EL (cell line): Measurements from ENCODE around the gene RFPL2.
"Not testable (repeated sequence)": the region's sequence is repeated elsewhere in the genome, so short reads cannot be mapped to it uniquely, and the experiment has no call there.

ENCODE experiments used
- DNase-seq: peaks from one replicate; pipeline ENCODE4 v3.0.0-alpha.2; 2016

The RFPL2 gene

GRCh38 chr22:32205974-32206773 is 1.3 kb upstream of the RFPL2 start:
- no peak for DNase-seq

- DNase-seq: no peak
Measured at GRCh38 chr22:32204040-32204855, 625 bp downstream of the RFPL2 start.

GRCh38 chr22:32203181-32204039 is 1.5 kb downstream of the RFPL2 start:
- DNase-seq: no peak

GRCh38 chr22:32202539-32203180 is 2.2 kb downstream of the RFPL2 start:
- DNase-seq: peak; percentile 36

- no peak for DNase-seq
Measured at GRCh38 chr22:32202161-32202538, 2.7 kb downstream of the RFPL2 start.

- no peak for DNase-seq
Measured at GRCh38 chr22:32200752-32201151, 4.1 kb downstream of the RFPL2 start.

GRCh38 chr22:32199961-32200360 is 4.9 kb downstream of the RFPL2 start:
- no peak for DNase-seq

GRCh38 chr22:32199341-32199740 is 5.5 kb downstream of the RFPL2 start:
- DNase-seq: no peak

- DNase-seq: not testable (repeated sequence)
Measured at GRCh38 chr22:32197553-32198226, 7.2 kb downstream of the RFPL2 start.

- not testable (repeated sequence) for DNase-seq
Measured at GRCh38 chr22:32195900-32196299, 9.0 kb downstream of the RFPL2 start.

- not testable (repeated sequence) for DNase-seq
Measured at GRCh38 chr22:32193346-32193745, 11.5 kb downstream of the RFPL2 start.

- not testable (repeated sequence) for DNase-seq
Measured at GRCh38 chr22:32191021-32191420, 13.9 kb downstream of the RFPL2 start.

- DNase-seq: no peak
Measured at GRCh38 chr22:32185821-32186220, 19.1 kb downstream of the RFPL2 start.

GRCh38 chr22:32183625-32184024 is 21.2 kb downstream of the RFPL2 start:
- DNase-seq: no peak

GRCh38 chr22:32181043-32181442 is 23.8 kb downstream of the RFPL2 start:
- no peak for DNase-seq

GRCh38 chr22:32177221-32177765 is 27.6 kb downstream of the RFPL2 start:
- no peak for DNase-seq

- DNase-seq: no peak
Measured at GRCh38 chr22:32175683-32176644, 28.9 kb downstream of the RFPL2 start.

GRCh38 chr22:32175115-32175514 is 29.8 kb downstream of the RFPL2 start:
- no peak for DNase-seq

- no peak for DNase-seq
Measured at GRCh38 chr22:32165681-32166080, 39.2 kb downstream of the RFPL2 start.

- DNase-seq: no peak
Measured at GRCh38 chr22:32164075-32164860, 40.6 kb downstream of the RFPL2 start.
